ENCODE results near the gene HES1. TPM values are rescaled to one million over a fixed set of nuclear protein-coding genes. Genes with fewer than 3 reads are reported as not detected.

Gene HES1
- total RNA-seq, 1 experiment from 2014 or later: 17.4 TPM

GRCh38 chr3:194178128-194178527 is 42.2 kb downstream of the HES1 start:
- Histone ChIP-seq H3K4me1 (ENCODE audit: low read length) (no peaks in the 10 kb centered on the region), H3K9ac (ENCODE audit: low read length) (no peak overlapping the region), H3K4me3 (ENCODE audit: low read length) (no peak overlapping the region), H3K79me2 (ENCODE audit: low read length) (no peaks in the 10 kb centered on the region), H3K9me3 (ENCODE audit: low read length) (no peaks in the 10 kb centered on the region), H2AFZ (ENCODE audit: low read length) (no peak overlapping the region), H3K36me3 (ENCODE audit: insufficient read depth, low read length) (no peaks in the 10 kb centered on the region), H3K4me2 (ENCODE audit: low read depth, low read length, poor library complexity, severe bottlenecking) (no peak overlapping the region), H3K9me2 (replicated peaks; ENCODE audit: insufficient read depth, low read length) (no peaks in the 10 kb centered on the region), H3K27ac (ENCODE audit: low read length) (no peak overlapping the region), H4K20me1 (ENCODE audit: insufficient read depth, low read depth, low read length) (no peaks in the 10 kb centered on the region), H3K27me3 (ENCODE audit: low read length) (no peaks in the 10 kb centered on the region)
- DNase-seq: no peak

- no peaks in the 10 kb centered on the region for H3K9me2 ChIP-seq (replicated peaks; ENCODE audit: insufficient read depth, low read length)
- H3K79me2 ChIP-seq (ENCODE audit: low read length): no peaks in the 10 kb centered on the region
- no peaks in the 10 kb centered on the region for H3K27me3 ChIP-seq (ENCODE audit: low read length)
- H2AFZ ChIP-seq (ENCODE audit: low read length): no peak overlapping the region
- H3K27ac ChIP-seq (ENCODE audit: low read length): no peak overlapping the region
- H3K9me3 ChIP-seq (ENCODE audit: low read length): no peaks in the 10 kb centered on the region
- no peak overlapping the region for H3K9ac ChIP-seq (ENCODE audit: low read length)
- H3K4me1 ChIP-seq (ENCODE audit: low read length): no peaks in the 10 kb centered on the region
- H3K4me2 ChIP-seq (ENCODE audit: low read depth, low read length, poor library complexity, severe bottlenecking): no peak overlapping the region
- H3K4me3 ChIP-seq (ENCODE audit: low read length): no peak overlapping the region
- no peaks in the 10 kb centered on the region for H3K36me3 ChIP-seq (ENCODE audit: insufficient read depth, low read length)
- no peaks in the 10 kb centered on the region for H4K20me1 ChIP-seq (ENCODE audit: insufficient read depth, low read depth, low read length)
- DNase-seq: no peak
These were observed 42.7 kb downstream of the HES1 start for GRCh38 chr3:194178669-194179068.

DNA sequence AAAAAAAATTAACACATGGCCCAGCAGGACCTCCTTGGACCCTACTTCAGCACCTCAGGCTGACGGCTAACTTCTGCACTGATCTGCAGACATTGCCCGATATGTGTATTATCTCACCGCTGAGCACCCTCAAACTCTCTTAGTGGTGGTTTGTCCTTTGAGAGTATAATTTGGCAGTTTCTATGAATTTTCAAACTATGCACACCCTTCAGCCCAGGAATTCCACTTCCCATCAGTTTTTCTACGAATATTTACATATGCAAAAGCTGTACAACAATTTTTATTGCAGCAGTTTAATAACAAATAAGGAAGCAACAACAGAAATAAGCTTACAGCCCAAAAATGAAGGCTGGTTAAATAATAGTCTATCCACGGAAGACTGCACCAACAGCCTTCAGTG is 44.6 kb downstream of the HES1 start:
- no peak for DNase-seq

GRCh38 chr3:194181612-194182529 is 45.9 kb downstream of the HES1 start:
- Histone ChIP-seq H3K9me3 (ENCODE audit: low read length) (no peaks in the 10 kb centered on the region), H3K79me2 (ENCODE audit: low read length) (no peaks in the 10 kb centered on the region), H3K9ac (ENCODE audit: low read length) (no peak overlapping the region), H3K4me2 (ENCODE audit: low read depth, low read length, poor library complexity, severe bottlenecking) (no peak overlapping the region), H4K20me1 (ENCODE audit: insufficient read depth, low read depth, low read length) (no peaks in the 10 kb centered on the region), H3K36me3 (ENCODE audit: insufficient read depth, low read length) (no peaks in the 10 kb centered on the region), H3K4me1 (ENCODE audit: low read length) (no peaks in the 10 kb centered on the region), H3K9me2 (replicated peaks; ENCODE audit: insufficient read depth, low read length) (no peaks in the 10 kb centered on the region), H3K4me3 (ENCODE audit: low read length) (no peak overlapping the region), H3K27ac (ENCODE audit: low read length) (no peak overlapping the region), H3K27me3 (ENCODE audit: low read length) (no peaks in the 10 kb centered on the region), H2AFZ (ENCODE audit: low read length) (no peak overlapping the region)
- no peak for DNase-seq

More for the DNA sequence above, 44.6 kb downstream of the HES1 start:
- H3K4me3 ChIP-seq (ENCODE audit: low read length): no peak overlapping the region
- no peak overlapping the region for H2AFZ ChIP-seq (ENCODE audit: low read length)
- no peak overlapping the region for H3K9ac ChIP-seq (ENCODE audit: low read length)
- no peak overlapping the region for H3K4me2 ChIP-seq (ENCODE audit: low read depth, low read length, poor library complexity, severe bottlenecking)
- no peaks in the 10 kb centered on the region for H3K79me2 ChIP-seq (ENCODE audit: low read length)
- no peaks in the 10 kb centered on the region for H3K27me3 ChIP-seq (ENCODE audit: low read length)
- H3K36me3 ChIP-seq (ENCODE audit: insufficient read depth, low read length): no peaks in the 10 kb centered on the region
- no peak overlapping the region for H3K27ac ChIP-seq (ENCODE audit: low read length)
- H3K9me2 ChIP-seq (replicated peaks; ENCODE audit: insufficient read depth, low read length): no peaks in the 10 kb centered on the region
- no peaks in the 10 kb centered on the region for H4K20me1 ChIP-seq (ENCODE audit: insufficient read depth, low read depth, low read length)
- no peaks in the 10 kb centered on the region for H3K4me1 ChIP-seq (ENCODE audit: low read length)
- no peaks in the 10 kb centered on the region for H3K9me3 ChIP-seq (ENCODE audit: low read length)

DNA sequence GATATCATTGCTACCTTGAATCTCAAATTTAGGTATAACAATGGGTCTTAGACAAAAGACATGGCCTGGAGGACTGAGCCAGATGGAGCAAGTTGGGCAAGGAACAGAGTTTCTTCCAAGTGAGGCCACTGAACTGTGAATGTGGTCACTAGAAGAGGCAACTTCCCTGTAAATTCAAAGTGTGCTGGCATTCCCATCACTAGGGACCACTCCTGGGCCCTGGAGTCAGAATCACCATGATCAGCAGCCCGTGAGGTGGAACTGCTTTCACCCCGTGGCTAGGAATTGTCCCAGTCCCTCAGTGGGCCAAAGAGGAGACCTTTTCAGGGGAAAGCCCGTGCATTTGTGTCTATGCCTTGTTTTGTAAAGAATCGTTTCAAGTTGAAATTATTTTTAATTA is 47.3 kb downstream of the HES1 start:
- DNase-seq: no peak
- Histone ChIP-seq H3K9ac (ENCODE audit: low read length) (no peak overlapping the region), H3K27ac (ENCODE audit: low read length) (no peak overlapping the region), H3K79me2 (ENCODE audit: low read length) (no peaks in the 10 kb centered on the region), H2AFZ (ENCODE audit: low read length) (no peak overlapping the region), H3K4me2 (ENCODE audit: low read depth, low read length, poor library complexity, severe bottlenecking) (no peak overlapping the region), H3K4me3 (ENCODE audit: low read length) (no peak overlapping the region), H3K9me3 (ENCODE audit: low read length) (no peaks in the 10 kb centered on the region), H4K20me1 (ENCODE audit: insufficient read depth, low read depth, low read length) (no peaks in the 10 kb centered on the region), H3K27me3 (ENCODE audit: low read length) (no peaks in the 10 kb centered on the region), H3K36me3 (ENCODE audit: insufficient read depth, low read length) (no peaks in the 10 kb centered on the region), H3K4me1 (ENCODE audit: low read length) (no peaks in the 10 kb centered on the region), H3K9me2 (replicated peaks; ENCODE audit: insufficient read depth, low read length) (no peaks in the 10 kb centered on the region)

- H3K4me1 ChIP-seq (ENCODE audit: low read length): no peaks in the 10 kb centered on the region
- H2AFZ ChIP-seq (ENCODE audit: low read length): no peak overlapping the region
- H3K27me3 ChIP-seq (ENCODE audit: low read length): no peaks in the 10 kb centered on the region
- no peak overlapping the region for H3K27ac ChIP-seq (ENCODE audit: low read length)
- H3K9me2 ChIP-seq (replicated peaks; ENCODE audit: insufficient read depth, low read length): no peaks in the 10 kb centered on the region
- no peaks in the 10 kb centered on the region for H4K20me1 ChIP-seq (ENCODE audit: insufficient read depth, low read depth, low read length)
- no peak overlapping the region for H3K9ac ChIP-seq (ENCODE audit: low read length)
- no peaks in the 10 kb centered on the region for H3K36me3 ChIP-seq (ENCODE audit: insufficient read depth, low read length)
- no peaks in the 10 kb centered on the region for H3K9me3 ChIP-seq (ENCODE audit: low read length)
- H3K4me2 ChIP-seq (ENCODE audit: low read depth, low read length, poor library complexity, severe bottlenecking): no peak overlapping the region
- H3K79me2 ChIP-seq (ENCODE audit: low read length): no peaks in the 10 kb centered on the region
- no peak for DNase-seq
- no peak overlapping the region for H3K4me3 ChIP-seq (ENCODE audit: low read length)
These were observed 48.4 kb downstream of the HES1 start for GRCh38 chr3:194184265-194184751.

- no peak overlapping the region for H3K27ac ChIP-seq (ENCODE audit: low read length)
- no peaks in the 10 kb centered on the region for H3K9me2 ChIP-seq (replicated peaks; ENCODE audit: insufficient read depth, low read length)
- no peak overlapping the region for H3K9ac ChIP-seq (ENCODE audit: low read length)
- no peak overlapping the region for H3K4me3 ChIP-seq (ENCODE audit: low read length)
- H3K79me2 ChIP-seq (ENCODE audit: low read length): no peaks in the 10 kb centered on the region
- no peaks in the 10 kb centered on the region for H4K20me1 ChIP-seq (ENCODE audit: insufficient read depth, low read depth, low read length)
- H3K9me3 ChIP-seq (ENCODE audit: low read length): no peaks in the 10 kb centered on the region
- H3K36me3 ChIP-seq (ENCODE audit: insufficient read depth, low read length): no peaks in the 10 kb centered on the region
- no peak overlapping the region for H3K4me2 ChIP-seq (ENCODE audit: low read depth, low read length, poor library complexity, severe bottlenecking)
- no peak for DNase-seq
- no peaks in the 10 kb centered on the region for H3K27me3 ChIP-seq (ENCODE audit: low read length)
- H3K4me1 ChIP-seq (ENCODE audit: low read length): no peaks in the 10 kb centered on the region
- no peak overlapping the region for H2AFZ ChIP-seq (ENCODE audit: low read length)
These were observed 48.9 kb downstream of the HES1 start for GRCh38 chr3:194184801-194185200.

- no peaks in the 10 kb centered on the region for H4K20me1 ChIP-seq (ENCODE audit: insufficient read depth, low read depth, low read length)
- H3K27ac ChIP-seq (ENCODE audit: low read length): no peak overlapping the region
- no peak overlapping the region for H3K4me3 ChIP-seq (ENCODE audit: low read length)
- H2AFZ ChIP-seq (ENCODE audit: low read length): no peak overlapping the region
- H3K27me3 ChIP-seq (ENCODE audit: low read length): no peaks in the 10 kb centered on the region
- H3K9me3 ChIP-seq (ENCODE audit: low read length): no peaks in the 10 kb centered on the region
- H3K4me2 ChIP-seq (ENCODE audit: low read depth, low read length, poor library complexity, severe bottlenecking): no peak overlapping the region
- H3K4me1 ChIP-seq (ENCODE audit: low read length): no peaks in the 10 kb centered on the region
- H3K9ac ChIP-seq (ENCODE audit: low read length): no peak overlapping the region
- no peaks in the 10 kb centered on the region for H3K36me3 ChIP-seq (ENCODE audit: insufficient read depth, low read length)
- H3K79me2 ChIP-seq (ENCODE audit: low read length): no peaks in the 10 kb centered on the region
- DNase-seq: no peak
- no peaks in the 10 kb centered on the region for H3K9me2 ChIP-seq (replicated peaks; ENCODE audit: insufficient read depth, low read length)
These were observed 49.3 kb downstream of the HES1 start for GRCh38 chr3:194185221-194185620.

All from Karpas-422 (cell line).